ENCODE measurements around the gene OGA. TPM values are rescaled to one million over a fixed set of nuclear protein-coding genes. Genes with fewer than 3 reads are reported as not detected.
"Not testable (repeated sequence)": the region's sequence is repeated elsewhere in the genome, so short reads cannot be mapped to it uniquely, and the experiment has no call there.

OGA gene
- polyA plus RNA-seq, 3 donors: 24.6 to 47.9 (median 47.6) TPM

DNA sequence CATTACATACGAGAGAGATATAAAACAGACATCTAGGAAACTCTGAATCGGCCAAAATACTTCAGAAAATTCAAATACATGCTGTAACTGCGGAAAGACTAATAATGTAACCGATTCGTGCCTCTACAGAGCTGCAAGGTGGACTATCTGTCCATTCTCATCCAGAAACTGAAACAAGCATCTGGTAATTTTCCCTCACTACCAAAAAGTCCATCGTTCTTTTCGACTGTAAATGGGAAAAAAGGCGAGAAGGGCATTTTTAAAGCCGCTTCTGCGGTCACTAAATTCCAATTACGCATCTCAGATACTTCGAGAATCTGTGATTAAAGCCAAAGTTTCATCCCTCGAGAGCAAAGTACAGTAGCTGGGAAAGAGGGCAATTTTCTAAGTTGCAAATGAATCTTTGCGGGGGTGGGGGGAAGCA lies 1.3 kb downstream of the OGA start:
- no peak overlapping the region for H3K27ac ChIP-seq (ENCODE audit: low read depth, low read length)
- WGBS, 3 donors: 1% methylated on average over 14 of the region's 14 CpGs

DNA sequence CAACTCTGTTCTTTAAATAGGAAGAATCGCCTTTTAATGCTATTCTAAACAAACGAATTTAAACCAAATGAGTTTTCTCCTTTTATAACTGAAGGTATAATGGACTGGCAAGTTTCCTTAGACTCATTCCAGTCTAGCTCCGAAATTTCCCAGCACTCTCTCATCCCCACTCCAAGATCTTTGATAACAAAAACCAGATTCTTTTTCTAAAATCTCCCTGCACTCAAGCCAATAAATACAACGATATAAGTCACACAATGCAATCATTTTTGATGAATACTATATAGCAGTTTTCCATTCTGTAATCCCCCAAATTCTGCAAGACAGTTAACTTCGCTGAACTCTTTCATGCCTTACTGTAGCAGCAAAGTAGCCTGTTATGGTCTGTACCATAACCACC lies 1.9 kb downstream of the OGA start:
- WGBS, 3 donors: 2 to 4% (median 2%) methylated on average over 5 of the region's 5 CpGs
- H3K27ac ChIP-seq (ENCODE audit: low read depth, low read length): no peak overlapping the region

DNA sequence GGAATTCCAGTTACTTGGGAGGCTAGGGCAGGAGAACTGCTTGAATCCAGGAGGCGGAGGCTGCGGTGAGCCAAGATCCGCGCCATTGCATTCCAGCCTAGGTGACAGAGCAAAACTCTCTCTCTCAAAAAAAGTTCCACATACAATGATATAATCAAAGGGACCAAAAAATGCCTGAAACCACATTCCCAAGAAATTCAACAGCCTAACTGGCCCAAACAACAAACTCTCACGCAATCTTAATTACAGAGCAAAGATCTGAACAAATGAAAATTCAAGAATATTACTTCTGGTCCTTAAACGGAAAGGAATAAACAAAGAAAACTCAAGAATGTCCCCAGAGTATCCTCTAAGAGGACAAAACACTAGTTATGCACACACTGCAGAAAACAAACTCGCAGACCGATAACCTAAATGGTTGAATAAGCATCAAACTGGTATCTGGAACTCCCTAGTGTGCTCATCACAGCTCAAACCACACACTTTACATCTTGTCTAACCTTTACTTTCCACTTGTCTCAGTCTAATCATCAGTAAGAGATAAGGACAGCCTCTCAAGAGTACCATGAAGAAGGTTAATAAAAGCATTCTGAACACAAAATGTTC lies 3.7 kb downstream of the OGA start:
- 62 to 75% (median 73%) methylated on average over 8 of the region's 8 CpGs for WGBS, 3 donors
- no peak overlapping the region for H3K27ac ChIP-seq (ENCODE audit: low read depth, low read length)

DNA sequence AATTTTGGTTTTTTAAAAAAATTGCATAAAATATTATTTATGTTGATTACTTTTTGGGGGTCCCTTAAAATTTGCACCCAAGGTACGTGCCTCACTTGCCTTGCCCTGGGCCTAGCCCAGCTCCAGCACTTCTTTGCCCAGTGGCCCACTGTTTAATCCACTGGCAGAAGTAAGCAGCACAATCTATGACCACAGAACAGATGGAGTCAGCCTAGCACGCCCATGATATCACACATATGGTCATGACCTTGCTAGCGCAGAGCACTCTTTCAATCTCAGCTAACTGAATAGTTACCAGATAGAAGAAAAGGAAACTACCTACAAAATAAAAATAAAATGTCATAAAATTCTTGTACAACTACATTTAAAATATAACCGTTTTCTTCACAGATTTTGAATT lies 5.6 kb downstream of the OGA start:
- 80 to 83% (median 82%) methylated on average over 4 of the region's 4 CpGs for WGBS, 3 donors
- H3K27ac ChIP-seq (ENCODE audit: low read depth, low read length): no peak overlapping the region

DNA sequence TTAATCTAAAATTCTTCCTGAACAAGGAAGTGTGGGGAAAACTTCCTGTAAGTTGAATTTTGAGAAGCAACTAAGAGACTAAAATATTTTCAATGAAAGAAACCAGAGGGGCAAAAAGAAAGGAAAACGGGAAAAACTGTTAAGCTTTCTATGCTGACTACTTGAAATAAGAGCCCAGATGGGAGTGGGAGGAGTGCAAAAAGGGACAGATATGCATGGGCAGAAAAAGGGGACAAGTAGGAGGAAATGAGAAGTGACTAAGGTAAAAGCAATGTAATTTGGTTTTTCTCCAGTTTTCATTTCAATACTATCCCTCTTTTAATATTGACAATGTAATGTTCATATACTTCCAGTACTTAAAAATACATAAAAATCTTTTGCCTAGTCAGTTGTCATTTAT lies 11.1 kb downstream of the OGA start:
- 65 to 93% (median 86%) methylated on average over 1 of the region's 1 CpG for WGBS, 3 donors
- H3K27ac ChIP-seq (ENCODE audit: low read depth, low read length): no peak overlapping the region

DNA sequence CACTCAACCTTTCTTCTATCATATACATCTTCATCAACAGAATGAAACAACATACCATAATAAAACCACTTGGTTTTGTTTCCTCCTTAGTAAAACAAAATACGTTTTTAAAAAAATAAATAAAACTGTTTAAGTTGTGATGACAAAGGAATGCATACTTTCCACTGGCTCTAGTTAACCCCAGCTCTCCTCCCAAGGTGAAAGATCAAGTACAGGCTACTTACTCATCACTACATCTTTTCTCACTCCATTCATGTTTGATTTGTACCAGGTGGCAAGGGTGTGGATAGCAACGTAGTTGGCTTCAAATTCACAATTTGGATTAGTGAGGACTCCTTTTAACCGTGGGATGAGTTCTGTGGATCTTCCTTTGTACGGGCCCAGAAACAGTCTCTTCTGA lies 14.7 kb downstream of the OGA start:
- 68 to 80% (median 79%) methylated on average over 4 of the region's 4 CpGs for WGBS, 3 donors
- no peak overlapping the region for H3K27ac ChIP-seq (ENCODE audit: low read depth, low read length)

DNA sequence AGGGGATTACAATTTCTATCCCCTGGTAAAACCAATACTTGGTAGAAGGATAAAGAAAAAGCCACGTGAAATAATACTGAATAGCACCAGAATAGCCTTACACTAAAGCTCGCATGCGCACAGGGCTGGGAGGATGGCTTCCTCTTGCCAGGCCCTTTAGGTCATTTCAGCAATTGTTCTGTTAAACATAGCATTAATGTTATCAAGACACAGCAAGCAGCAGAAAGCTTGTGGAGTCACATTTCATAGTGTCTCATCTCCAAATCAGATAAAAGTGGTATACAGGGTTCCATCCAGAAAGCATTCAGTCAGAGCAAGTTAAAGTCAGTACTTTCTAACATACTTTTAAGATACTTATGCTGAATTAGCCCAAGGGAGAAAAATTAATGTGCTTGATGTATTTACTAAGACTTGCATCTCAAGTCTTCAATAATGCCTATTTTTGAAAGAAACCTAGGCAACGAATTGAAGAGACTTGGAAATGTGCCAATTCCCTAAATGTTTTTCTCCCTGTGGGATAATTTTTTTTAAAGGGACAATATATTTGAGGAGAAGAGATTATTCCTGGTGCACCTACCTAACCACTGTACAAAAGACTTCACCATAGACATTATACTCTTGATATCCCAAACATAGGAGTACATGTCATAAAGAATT lies 20.7 kb downstream of the OGA start:
- H3K27ac ChIP-seq (ENCODE audit: low read depth, low read length): no peak overlapping the region
- WGBS, 3 donors: 74 to 78% (median 76%) methylated on average over 4 of the region's 4 CpGs

DNA sequence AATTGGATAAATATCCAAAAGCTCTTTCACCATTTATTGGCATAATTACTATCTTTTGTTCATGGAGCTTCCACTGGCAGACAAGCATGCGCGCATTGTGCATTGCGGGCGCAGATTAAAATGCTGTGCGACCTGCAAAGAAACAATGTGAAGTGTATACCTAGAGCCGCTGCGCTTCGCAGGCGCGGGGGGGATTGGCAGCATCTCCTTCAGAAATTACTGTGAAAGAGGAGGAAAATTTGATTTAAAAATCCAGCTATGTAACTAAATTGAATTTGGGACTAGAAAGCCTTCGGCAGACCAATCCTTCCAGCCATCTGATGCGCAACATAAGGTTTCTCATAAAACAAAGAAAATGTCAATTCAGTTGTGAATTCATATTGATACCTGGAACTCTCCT lies 24.7 kb downstream of the OGA start:
- WGBS, 3 donors: 96 to 97% (median 97%) methylated on average over 12 of the region's 12 CpGs

DNA sequence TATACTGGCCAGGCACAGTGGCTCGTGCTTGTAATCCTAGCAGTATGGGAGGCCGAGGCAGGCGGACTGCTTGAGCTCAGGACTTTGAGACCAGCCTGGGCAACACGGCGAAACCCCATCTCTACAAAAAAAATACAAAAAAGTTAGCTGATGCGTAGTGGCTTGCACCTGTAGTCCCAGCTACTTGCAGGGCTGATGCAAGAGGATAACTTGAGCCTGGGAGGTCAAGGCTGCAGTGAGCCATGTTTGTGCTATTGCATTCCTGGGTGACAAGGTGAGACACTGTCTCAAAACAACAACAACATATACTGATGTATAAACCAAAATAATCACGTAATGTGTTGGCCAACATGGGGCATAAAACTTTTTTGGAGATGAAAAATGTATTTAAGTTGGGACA lies 28.6 kb downstream of the OGA start:
- H3K27ac ChIP-seq (ENCODE audit: low read depth, low read length): no peak overlapping the region
- WGBS, 3 donors: 96 to 98% (median 98%) methylated on average over 7 of the region's 7 CpGs

More for the DNA sequence above, 24.7 kb downstream of the OGA start:
- H3K27ac ChIP-seq (ENCODE audit: low read depth, low read length): no peak overlapping the region

DNA sequence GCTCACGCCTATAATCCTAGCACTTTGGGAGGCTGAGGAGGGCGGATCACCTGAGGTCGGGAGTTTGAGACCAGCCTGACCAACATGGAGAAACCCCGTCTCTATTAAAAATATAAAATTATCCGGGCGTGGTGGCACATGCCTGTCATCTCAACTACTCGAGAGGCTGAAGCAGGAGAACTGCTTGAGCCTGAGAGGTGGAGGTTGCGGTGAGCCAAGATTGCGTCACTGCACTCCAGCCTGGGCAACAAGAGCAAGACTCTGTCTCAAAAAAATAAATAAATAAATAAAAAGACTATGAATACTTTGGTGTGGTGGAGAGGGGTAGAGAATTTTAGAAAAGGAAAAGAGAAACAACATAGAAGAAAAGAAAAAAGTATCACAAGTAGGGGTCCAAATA lies 29.0 kb downstream of the OGA start:
- 88 to 92% (median 89%) methylated on average over 9 of the region's 9 CpGs for WGBS, 3 donors
- H3K27ac ChIP-seq (ENCODE audit: low read depth, low read length): not testable (repeated sequence)

DNA sequence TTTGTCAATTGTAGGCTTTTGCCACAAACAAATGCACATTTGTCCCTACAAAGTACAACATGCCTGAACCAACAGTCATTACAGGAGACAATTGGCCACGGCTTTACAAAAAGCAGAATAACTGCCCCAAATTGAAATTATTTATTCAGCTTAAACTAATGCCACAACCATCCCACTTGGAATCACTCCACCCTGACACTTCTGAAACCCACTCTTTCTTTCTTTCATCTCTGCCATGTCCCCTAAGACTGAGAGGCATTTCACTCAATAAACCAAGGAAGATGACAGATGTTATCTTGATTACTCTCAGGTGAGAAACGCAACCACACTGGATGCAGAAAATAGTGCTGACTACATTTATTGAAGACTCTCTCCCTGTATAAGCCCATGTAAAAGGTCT lies 32.4 kb downstream of the OGA start:
- WGBS, 3 donors: 84 to 88% (median 85%) methylated on average over 2 of the region's 2 CpGs
- no peak overlapping the region for H3K27ac ChIP-seq (ENCODE audit: low read depth, low read length)

DNA sequence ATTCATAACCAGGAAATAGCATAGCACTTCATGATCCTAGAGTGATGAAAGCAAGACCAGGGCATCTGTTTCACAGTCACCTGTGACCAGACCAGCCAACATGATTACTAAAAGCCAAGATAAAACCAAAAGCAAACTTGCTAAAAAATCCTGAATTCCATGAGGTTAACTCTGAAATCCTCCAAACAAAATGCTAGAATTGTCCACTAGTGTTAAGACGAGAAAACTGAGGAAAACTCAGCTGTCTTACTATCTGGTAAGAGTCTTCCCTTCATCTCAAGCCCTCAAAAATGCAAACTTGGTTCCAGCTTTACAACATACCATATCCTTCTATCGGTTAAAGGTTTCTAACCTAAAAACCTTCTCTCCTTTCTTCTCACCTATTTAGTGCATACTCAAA lies 33.7 kb downstream of the OGA start:
- H3K27ac ChIP-seq (ENCODE audit: low read depth, low read length): no peak overlapping the region
- WGBS, 3 donors: 79 to 89% (median 84%) methylated on average over 2 of the region's 2 CpGs

DNA sequence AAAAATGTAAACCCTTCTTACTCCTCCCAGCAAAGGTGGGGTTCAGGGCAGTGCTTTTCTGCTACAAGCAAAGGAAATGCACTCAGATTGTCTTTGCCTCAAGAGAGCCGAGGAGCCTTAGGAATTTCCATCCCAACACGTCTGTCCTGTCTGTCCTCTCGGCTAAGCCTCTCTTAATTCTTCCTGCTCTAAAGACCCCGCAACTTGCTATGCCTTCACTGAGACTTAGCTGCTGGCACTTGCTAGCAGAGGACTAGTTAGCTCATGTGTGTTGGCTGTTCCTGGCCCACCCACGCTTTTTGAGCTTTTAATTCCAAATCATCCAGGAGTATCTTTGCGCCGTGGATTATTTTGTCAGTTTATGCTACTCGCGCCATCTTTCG lies 34.5 kb downstream of the OGA start:
- no peak overlapping the region for H3K27ac ChIP-seq (ENCODE audit: low read depth, low read length)

DNA sequence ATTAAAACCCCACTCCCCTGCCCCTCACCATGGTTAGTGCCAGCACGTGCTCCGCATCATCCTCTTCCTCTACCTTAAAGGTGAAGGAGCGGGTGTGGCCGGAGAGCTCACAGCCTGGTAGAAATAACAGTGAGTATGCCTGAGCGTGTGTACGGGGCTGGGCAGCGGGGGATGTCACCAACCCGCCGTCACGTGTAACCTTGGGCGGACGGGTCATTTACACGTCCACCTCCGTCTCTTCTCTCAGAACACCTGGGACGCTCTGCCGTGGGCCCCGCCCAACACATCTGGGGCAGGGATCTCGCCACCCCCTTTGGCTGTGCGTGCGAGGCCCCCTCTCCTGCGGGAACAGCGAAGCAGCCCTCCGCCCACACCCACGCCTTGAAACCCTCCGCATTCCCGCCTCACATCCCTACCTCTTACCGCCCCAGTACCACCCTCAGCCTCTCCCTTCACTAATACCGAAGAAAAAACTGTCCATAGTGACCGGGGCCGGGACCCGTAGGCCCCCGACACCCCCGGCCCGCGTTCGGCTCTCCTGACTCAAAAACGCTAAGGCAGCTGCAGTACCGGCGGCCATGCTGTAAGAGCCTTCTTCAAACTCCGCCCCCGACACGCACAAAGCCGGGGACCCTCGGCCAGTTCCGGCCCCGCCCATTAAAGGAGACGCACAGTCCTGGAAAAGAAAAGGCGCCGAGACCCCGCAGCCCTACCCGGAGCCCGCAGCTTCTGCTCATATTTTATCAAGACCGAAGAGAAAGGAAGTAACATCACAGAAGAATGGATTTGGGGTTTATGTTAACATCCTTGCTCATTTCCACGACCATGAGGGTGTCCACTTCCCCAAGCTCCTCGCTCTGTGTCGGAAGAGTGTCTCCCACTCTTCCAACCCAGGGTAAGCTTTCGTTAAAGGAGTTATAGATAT lies 35.2 kb downstream of the OGA start, which contains the start of gene NPM3:
Gene NPM3, minus strand, starts transcription at position 636 of the 925 bp plus-strand sequence. Its CDS starts 56 bp downstream, at position 580.
- no peak within 1 kb of the TSS for H3K27ac ChIP-seq (ENCODE audit: low read depth, low read length)
- WGBS, 3 donors: 1 to 2% (median 1%) methylated on average over 57 of the region's 57 CpGs

More for the DNA sequence above, 34.5 kb downstream of the OGA start:
- 54 to 62% (median 56%) methylated on average over 10 of the region's 10 CpGs for WGBS, 3 donors

DNA sequence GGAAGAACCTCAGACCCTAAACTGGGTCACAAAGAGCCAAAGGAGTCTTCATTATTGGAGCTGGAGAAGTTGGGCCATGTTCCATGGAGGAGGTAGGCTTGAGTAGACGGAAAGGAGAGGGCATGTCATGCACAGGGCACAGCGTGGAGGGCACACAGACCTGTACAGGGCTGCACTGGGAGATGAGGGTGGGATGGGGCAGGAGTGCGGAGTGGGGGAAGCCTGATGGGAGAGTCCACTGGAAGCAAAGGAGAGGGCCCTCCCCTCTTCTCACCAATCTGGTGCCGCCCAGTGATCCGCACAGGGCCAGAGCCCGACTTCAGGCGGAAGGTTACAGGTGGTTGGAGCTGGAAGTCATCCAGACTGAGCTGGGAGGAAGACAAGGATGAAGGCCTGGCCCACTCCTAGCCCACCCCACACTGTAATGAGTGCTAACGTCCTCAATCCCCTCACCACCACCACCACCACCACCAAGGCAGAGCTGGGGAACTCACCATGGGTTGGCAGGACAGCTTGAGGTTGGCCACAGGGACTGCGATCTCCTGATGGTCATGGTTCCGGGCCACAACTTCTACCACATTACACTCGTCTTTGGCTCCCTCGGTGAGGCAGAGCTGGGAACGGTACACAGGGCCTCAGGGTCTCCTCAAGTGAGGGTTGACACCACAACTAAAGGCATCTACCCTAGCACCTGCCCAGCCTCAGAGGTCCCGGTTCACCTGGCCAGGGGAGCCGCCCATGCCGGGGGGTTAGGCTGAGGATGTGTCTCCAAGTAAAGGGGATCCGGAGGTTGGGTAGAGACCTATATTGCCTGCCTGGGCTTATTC lies 36.0 kb downstream of the OGA start:
- 44 to 62% (median 58%) methylated on average over 16 to 17 of the region's 17 CpGs for WGBS, 3 donors

DNA sequence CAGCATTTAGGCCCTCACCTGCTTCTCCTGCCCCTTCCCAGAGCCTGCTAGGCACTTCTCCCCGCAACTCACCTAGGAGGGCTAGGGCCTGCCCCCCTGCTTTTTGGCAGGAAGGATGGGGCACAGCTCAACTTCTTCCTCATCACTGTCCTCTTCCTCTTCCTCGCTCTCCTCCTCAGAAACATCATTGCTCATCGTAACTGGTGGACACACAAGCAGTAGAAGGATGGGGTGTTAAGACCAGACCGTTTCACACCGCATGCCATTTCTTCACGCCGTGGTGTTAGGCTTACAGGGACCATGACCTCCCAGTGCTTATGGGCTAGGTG lies 36.6 kb downstream of the OGA start:
- H3K27ac ChIP-seq (ENCODE audit: low read depth, low read length): no peak overlapping the region
- WGBS, 3 donors: 76 to 82% (median 79%) methylated on average over 7 of the region's 7 CpGs

More for the DNA sequence above, 36.0 kb downstream of the OGA start:
- H3K27ac ChIP-seq (ENCODE audit: low read depth, low read length): no peak overlapping the region

DNA sequence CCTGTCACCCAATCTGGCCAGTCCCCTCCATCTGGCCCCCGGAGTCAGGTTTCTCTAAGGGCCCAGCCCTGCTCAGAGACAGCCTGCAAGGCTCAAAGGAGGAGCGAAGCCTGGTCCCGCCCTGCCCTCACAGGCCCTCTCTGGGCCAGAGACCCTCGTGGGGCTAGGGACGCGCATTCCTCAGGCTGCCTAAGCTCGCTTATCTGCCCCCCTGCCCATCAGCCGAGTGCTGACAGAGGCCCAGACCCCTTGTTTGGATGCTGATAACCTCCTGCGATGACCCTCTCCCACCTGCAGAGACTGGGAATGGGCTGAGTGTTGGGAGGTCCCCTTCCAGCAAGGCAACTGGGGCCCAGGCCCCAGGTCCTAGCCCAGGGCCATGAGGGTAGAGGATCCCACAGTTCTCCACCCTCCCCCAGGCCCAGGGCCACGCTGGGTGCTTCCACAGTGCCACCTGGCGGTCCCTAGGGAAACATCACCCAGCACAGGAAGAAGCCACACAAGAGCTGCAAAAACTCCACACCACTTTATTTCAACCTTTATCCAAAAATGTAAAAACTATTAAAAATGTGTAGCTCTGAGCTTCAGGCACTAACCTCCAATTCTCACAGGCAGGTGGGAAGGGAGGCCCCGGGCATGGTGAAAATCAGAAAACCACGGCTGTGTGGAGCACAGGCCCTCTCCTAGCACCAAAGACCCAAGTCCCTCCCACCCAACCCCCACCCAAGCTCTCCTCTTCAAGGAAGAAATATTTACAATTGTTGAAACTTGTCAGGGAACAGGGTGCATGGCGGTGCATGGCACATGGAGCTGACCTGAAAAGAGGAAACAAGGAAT lies 37.2 kb downstream of the OGA start:
- H3K27ac ChIP-seq (ENCODE audit: low read depth, low read length): no peak overlapping the region
- 49 to 67% (median 67%) methylated on average over 11 to 14 of the region's 14 CpGs for WGBS, 3 donors
